Measurements from ENCODE around the gene HLF.

DNA sequence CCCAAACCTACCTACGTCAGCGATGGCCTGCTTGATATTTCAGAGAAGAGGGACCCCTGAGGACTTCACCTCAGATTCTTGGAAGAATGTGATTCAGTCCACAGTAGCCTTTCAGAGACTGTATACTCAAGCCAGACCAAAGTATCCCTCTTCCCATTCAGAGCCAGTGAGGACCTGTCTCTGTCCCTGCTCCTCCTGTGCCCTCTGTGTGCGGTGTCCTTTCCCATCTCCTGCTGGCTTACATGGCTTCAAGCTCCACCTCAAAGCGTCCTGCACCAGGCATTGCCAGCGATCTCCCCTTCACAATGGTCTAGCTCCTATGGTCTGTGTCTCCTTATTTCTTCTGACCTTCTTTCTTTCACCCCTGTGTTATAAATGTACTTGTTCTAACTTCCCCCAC lies 39.5 kb upstream of the HLF start:
- TF ChIP-seq CTCF (IDR thresholded peaks at IDR 0.05): no peak
- TF ChIP-seq POLR2A (IDR thresholded peaks at IDR 0.05): no peak
